ENCODE measurements around the gene SRC. TPM values are rescaled to one million over a fixed set of nuclear protein-coding genes. Genes with fewer than 3 reads are reported as not detected.
A peak's percentile ranks its signal among the peaks of the same experiment; 100 is the strongest.

The SRC gene
- total RNA-seq, 6 experiments from 2014 or later: 22.0 to 35.6 (median 24.6) TPM

GRCh38 chr20:37349517-37350491 lies 3.9 kb downstream of the SRC start:
- TF ChIP-seq CTCF (IDR thresholded peaks at IDR 0.05): no peak
- Mint-ChIP-seq H3K4me1 (ENCODE audit: low read depth) (peaks cover 38% of the 10 kb centered on the region), H3K27me3 (ENCODE audit: insufficient read depth) (no peaks in the 10 kb centered on the region), H3K9me3 (no peaks in the 10 kb centered on the region), H3K27ac (peak overlapping the region; percentile 48), H3K4me3 (no peak overlapping the region), H3K36me3 (ENCODE audit: low read depth) (peaks cover 25% of the 10 kb centered on the region)
- no peak for DNase-seq

GRCh38 chr20:37350649-37351574 lies 5.0 kb downstream of the SRC start:
- H3K36me3 Mint-ChIP-seq (ENCODE audit: low read depth): peaks cover 25% of the 10 kb centered on the region
- peaks cover 45% of the 10 kb centered on the region for H3K4me1 Mint-ChIP-seq (ENCODE audit: low read depth)
- no peak for TF ChIP-seq CTCF (IDR thresholded peaks at IDR 0.05)
- no peak for DNase-seq
- H3K27ac Mint-ChIP-seq: no peak overlapping the region
- H3K9me3 Mint-ChIP-seq: no peaks in the 10 kb centered on the region
- no peaks in the 10 kb centered on the region for H3K27me3 Mint-ChIP-seq (ENCODE audit: insufficient read depth)
- no peak overlapping the region for H3K4me3 Mint-ChIP-seq

- no peak for TF ChIP-seq CTCF (IDR thresholded peaks at IDR 0.05)
- no peaks in the 10 kb centered on the region for H3K9me3 Mint-ChIP-seq
- H3K36me3 Mint-ChIP-seq (ENCODE audit: low read depth): peaks cover 25% of the 10 kb centered on the region
- no peak overlapping the region for H3K27ac Mint-ChIP-seq
- no peak overlapping the region for H3K4me3 Mint-ChIP-seq
- DNase-seq: no peak
- H3K27me3 Mint-ChIP-seq (ENCODE audit: insufficient read depth): no peaks in the 10 kb centered on the region
- peaks cover 54% of the 10 kb centered on the region for H3K4me1 Mint-ChIP-seq (ENCODE audit: low read depth)
Observed at GRCh38 chr20:37351689-37352607, 6.0 kb downstream of the SRC start.

GRCh38 chr20:37352608-37352980 lies 6.7 kb downstream of the SRC start:
- TF ChIP-seq CTCF (IDR thresholded peaks at IDR 0.05): no peak
- H3K4me3 Mint-ChIP-seq: no peak overlapping the region
- no peaks in the 10 kb centered on the region for H3K9me3 Mint-ChIP-seq
- no peak for DNase-seq
- H3K4me1 Mint-ChIP-seq (ENCODE audit: low read depth): peaks cover 47% of the 10 kb centered on the region
- H3K36me3 Mint-ChIP-seq (ENCODE audit: low read depth): peaks cover 25% of the 10 kb centered on the region
- H3K27ac Mint-ChIP-seq: no peak overlapping the region
- H3K27me3 Mint-ChIP-seq (ENCODE audit: insufficient read depth): no peaks in the 10 kb centered on the region
